OCI-LY1 (cell line): ENCODE measurements around the gene TMEM87A.

Experiments used
- H2AFZ ChIP-seq: fragments of 200-600 bp; sonication (generic), shearing (Covaris generic); 2 replicates; pipeline ENCODE4 v1.6.0; 2014; ENCODE audit warnings: antibody characterized with exemption, mild to moderate bottlenecking, low read length
- H3F3A ChIP-seq: fragments of 200-600 bp; sonication (generic), shearing (Covaris generic); 2 replicates; pipeline ENCODE4 v1.6.0; 2014; ENCODE audit warnings: mild to moderate bottlenecking, antibody characterized with exemption, low read length, moderate library complexity; ENCODE audit not compliant: insufficient read depth
- H3K27ac ChIP-seq: fragments of 200-600 bp; sonication (generic); 2 replicates; pipeline ENCODE4 v1.5.1; 2014; ENCODE audit warnings: low read length, mixed run types, mild to moderate bottlenecking, low read depth; ENCODE audit not compliant: poor library complexity, severe bottlenecking
- H3K27me3 ChIP-seq: fragments of 200-600 bp; sonication (generic); 2 replicates; pipeline ENCODE4 v1.6.0; 2014; ENCODE audit warnings: antibody characterized with exemption, mild to moderate bottlenecking, low read length, moderate library complexity; ENCODE audit not compliant: insufficient read depth
- H3K36me3 ChIP-seq: fragments of 200-600 bp; sonication (generic); 2 replicates; pipeline ENCODE4 v1.6.1; 2014; ENCODE audit warnings: mild to moderate bottlenecking, antibody characterized with exemption, low read length, moderate library complexity, mixed read lengths; ENCODE audit not compliant: insufficient read depth
- H3K4me1 ChIP-seq: fragments of 200-600 bp; sonication (generic); 2 replicates; pipeline ENCODE4 v1.5.1; 2014; ENCODE audit warnings: mild to moderate bottlenecking, low read length, moderate library complexity; ENCODE audit not compliant: insufficient read depth, severe bottlenecking
- H3K4me2 ChIP-seq: fragments of 200-600 bp; sonication (generic), shearing (Covaris generic); 2 replicates; pipeline ENCODE4 v1.6.1; 2014; ENCODE audit warnings: low read length
- H3K4me3 ChIP-seq: fragments of 200-600 bp; sonication (generic); 2 replicates; pipeline ENCODE4 v1.5.1; 2014; ENCODE audit warnings: low read length, low read depth, mild to moderate bottlenecking, mixed read lengths; ENCODE audit not compliant: poor library complexity, severe bottlenecking
- H3K79me2 ChIP-seq: fragments of 200-600 bp; shearing (Covaris generic); 2 replicates; pipeline ENCODE4 v1.6.1; 2016; ENCODE audit warnings: mixed run types, low read length, mixed read lengths; ENCODE audit not compliant: insufficient read depth
- H3K9ac ChIP-seq: fragments of 200-600 bp; sonication (generic), shearing (Covaris generic); 2 replicates; pipeline ENCODE4 v1.6.1; 2014; ENCODE audit warnings: mild to moderate bottlenecking, low read length, mixed read lengths
- H3K9me2 ChIP-seq: fragments of 200-600 bp; sonication (generic), shearing (Covaris generic); 2 replicates; pipeline ENCODE4 v1.6.1; 2014; ENCODE audit warnings: low read depth, mild to moderate bottlenecking, low read length, mixed read lengths
- H3K9me3 ChIP-seq: fragments of 200-600 bp; shearing (Covaris generic); 2 replicates; pipeline ENCODE4 v1.6.1; 2014; ENCODE audit warnings: low read length, mixed read lengths
- H4K20me1 ChIP-seq: fragments of 200-600 bp; sonication (generic), shearing (Covaris generic); 2 replicates; pipeline ENCODE4 v1.6.0; 2016; ENCODE audit warnings: mild to moderate bottlenecking, low read length; ENCODE audit not compliant: insufficient read depth
- CTCF ChIP-seq: fragments of 200-600 bp; sonication (generic), shearing (Covaris generic); IDR thresholded peaks from 2 replicates; pipeline ENCODE4 v1.5.1; 2017; ENCODE audit warnings: mild to moderate bottlenecking, antibody characterized with exemption, low read length, moderate library complexity, mixed read lengths
- EZH2 ChIP-seq: fragments of 200-600 bp; sonication (generic), shearing (Covaris generic); IDR thresholded peaks from 2 replicates; pipeline ENCODE4 v1.8.0; 2017; ENCODE audit warnings: borderline replicate concordance, mixed run types, mild to moderate bottlenecking, antibody characterized with exemption, low read length, moderate library complexity, mixed read lengths

TMEM87A gene

GRCh38 chr15:42201801-42202200, 71.4 kb downstream of the TMEM87A start:
- TF ChIP-seq EZH2 (no peak), CTCF (no peak)
- H3K36me3 ChIP-seq, result peaks cover 32% of the 10 kb centered on the region
- no peak overlapping the region for H2AFZ ChIP-seq
- H4K20me1 ChIP-seq, result no peaks in the 10 kb centered on the region
- no peak overlapping the region for H3K9ac ChIP-seq
- H3F3A ChIP-seq, result no peaks in the 10 kb centered on the region
- H3K79me2 ChIP-seq, result peaks cover under 1% of the 10 kb centered on the region; the same call in 1 of the 2 replicates
- H3K9me3 ChIP-seq, result no peaks in the 10 kb centered on the region
- no peak overlapping the region for H3K4me2 ChIP-seq
- H3K27ac ChIP-seq, result no peak overlapping the region
- peaks cover 8% of the 10 kb centered on the region for H3K4me1 ChIP-seq
- H3K9me2 ChIP-seq, result no peaks in the 10 kb centered on the region
- H3K4me3 ChIP-seq, result no peak overlapping the region
- no peaks in the 10 kb centered on the region for H3K27me3 ChIP-seq

GRCh38 chr15:42199126-42199525, 74.1 kb downstream of the TMEM87A start:
- H3K4me2 ChIP-seq, result no peak overlapping the region
- H3K36me3 ChIP-seq, result peaks cover 43% of the 10 kb centered on the region
- H3K9me3 ChIP-seq, result no peaks in the 10 kb centered on the region
- no peak for TF ChIP-seq CTCF
- TF ChIP-seq EZH2, result no peak
- no peak overlapping the region for H3K4me3 ChIP-seq
- H3K79me2 ChIP-seq, result no peaks in the 10 kb centered on the region
- no peaks in the 10 kb centered on the region for H4K20me1 ChIP-seq
- no peak overlapping the region for H2AFZ ChIP-seq
- no peaks in the 10 kb centered on the region for H3K27me3 ChIP-seq
- H3K27ac ChIP-seq, result no peak overlapping the region
- H3F3A ChIP-seq, result no peaks in the 10 kb centered on the region
- H3K4me1 ChIP-seq, result no peaks in the 10 kb centered on the region
- H3K9me2 ChIP-seq, result no peaks in the 10 kb centered on the region
- H3K9ac ChIP-seq, result no peak overlapping the region

- no peak for TF ChIP-seq CTCF
- no peak for TF ChIP-seq EZH2
- H3K27ac ChIP-seq, result no peak overlapping the region
- H3K36me3 ChIP-seq, result peaks cover 48% of the 10 kb centered on the region
These were observed 74.7 kb downstream of the TMEM87A start for GRCh38 chr15:42198516-42198915.

More at GRCh38 chr15:42198516-42198915, 74.7 kb downstream of the TMEM87A start:
- H3K27me3 ChIP-seq, result no peaks in the 10 kb centered on the region
- no peak overlapping the region for H3K4me3 ChIP-seq
- H3K9me3 ChIP-seq, result peaks cover 2% of the 10 kb centered on the region; the same call in 1 of the 2 replicates
- H2AFZ ChIP-seq, result no peak overlapping the region
- no peaks in the 10 kb centered on the region for H4K20me1 ChIP-seq
- H3K9ac ChIP-seq, result no peak overlapping the region
- H3K4me1 ChIP-seq, result no peaks in the 10 kb centered on the region
- no peaks in the 10 kb centered on the region for H3F3A ChIP-seq
- H3K9me2 ChIP-seq, result no peaks in the 10 kb centered on the region
- no peak overlapping the region for H3K4me2 ChIP-seq
- no peaks in the 10 kb centered on the region for H3K79me2 ChIP-seq
